ENCODE measurements around the gene TEX54. TPM values are rescaled to one million over a fixed set of nuclear protein-coding genes. Genes with fewer than 3 reads are reported as not detected.
A peak's percentile ranks its signal among the peaks of the same experiment; 100 is the strongest.

TEX54 gene
- total and polyA plus RNA-seq, 2 of the 13 experiments (the other 11 are each of a cell fraction or from before 2014, with no cell fraction given): not detected

- TF ChIP-seq ZNF687 (CRISPR knock-in tag; IDR thresholded peaks at IDR 0.05) (peak; percentile 60), NR0B2 (CRISPR knock-in tag; IDR thresholded peaks at IDR 0.05) (no peak), ZNF768 (CRISPR knock-in tag; IDR thresholded peaks at IDR 0.05) (peak; percentile 44; the same call in 1 of the 2 replicates), IKZF5 (CRISPR knock-in tag; IDR thresholded peaks at IDR 0.05) (peak; percentile 37; the same call in 1 of the 2 replicates), ZNF513 (CRISPR knock-in tag; conservative IDR thresholded peaks at IDR 0.05) (no peak), PLRG1 (conservative IDR thresholded peaks at IDR 0.05) (no peak), ZNF724P (CRISPR knock-in tag; IDR thresholded peaks at IDR 0.05; ENCODE audit: borderline replicate concordance) (peak; percentile 68; the same call in 1 of the 2 replicates), FOXK1 (CRISPR knock-in tag; IDR thresholded peaks at IDR 0.05; ENCODE audit: borderline replicate concordance, low read depth) (peak; percentile 93; the same call in 1 of the 2 replicates), DR1 (CRISPR knock-in tag; IDR thresholded peaks at IDR 0.05) (peak; percentile 88), ZNF781 (CRISPR knock-in tag; IDR thresholded peaks at IDR 0.05; ENCODE audit: borderline replicate concordance, not compliant biosample characterization) (peak; percentile 36), TBP (CRISPR knock-in tag; IDR thresholded peaks at IDR 0.05) (no peak), TOE1 (CRISPR knock-in tag; IDR thresholded peaks at IDR 0.05) (no peak), PTBP1 (IDR thresholded peaks at IDR 0.05; ENCODE audit: low read depth, low read length, poor library complexity, severe bottlenecking) (no peak), ARNT2 (CRISPR knock-in tag; IDR thresholded peaks at IDR 0.05; ENCODE audit: low read depth) (peak; percentile 87), ZBTB2 (CRISPR knock-in tag; IDR thresholded peaks at IDR 0.05; ENCODE audit: low read depth) (no peak), DPF2 (CRISPR knock-in tag; IDR thresholded peaks at IDR 0.05; ENCODE audit: borderline replicate concordance, low read depth) (no peak), XBP1 (CRISPR knock-in tag; IDR thresholded peaks at IDR 0.05) (no peak), FOXA3 (CRISPR knock-in tag; IDR thresholded peaks at IDR 0.05) (no peak), ONECUT2 (CRISPR knock-in tag; IDR thresholded peaks at IDR 0.05) (no peak), ZSCAN21 (CRISPR knock-in tag; IDR thresholded peaks at IDR 0.05; ENCODE audit: borderline replicate concordance) (0 out of 2 replicates have a peak, but pooled peaks have one; percentile 47), NKX3-1 (CRISPR knock-in tag; IDR thresholded peaks at IDR 0.05) (no peak)
Measured at GRCh38 chr11:62831520-62832335, 913 bp downstream of the TEX54 start, which contains the start of gene STX5 (continued).
